Stimulated activated CD4-positive, alpha-beta T cell treated with anti-CD3 and anti-CD28 coated beads, Interleukin-12 subunit alpha, Interleukin-12 subunit beta, amount 100 ng/mL, for 48 hours (primary cell): ENCODE measurements around the gene ZNF580.
A peak's percentile ranks its signal among the peaks of the same experiment; 100 is the strongest.

ENCODE experiments used
- DNase-seq, 3 donors: peaks; one replicate each; pipeline ENCODE4 v3.0.0-alpha.2; 2020; ENCODE audit warnings: low read depth in 2 of 3, low spot score in 1 of 3

Gene ZNF580

GRCh38 chr19:55645512-55645881 is 4.7 kb downstream of the ZNF580 start:
- no peak for DNase-seq

GRCh38 chr19:55646889-55647731 is 6.3 kb downstream of the ZNF580 start:
- no peak for DNase-seq

- DNase-seq: no peak
These were observed 7.2 kb downstream of the ZNF580 start, which contains the start of gene CCDC106 for GRCh38 chr19:55647732-55648584. TSS of gene CCDC106 (plus strand) at chr19:55648212. CDS start at chr19:55649047, 835 bp downstream.

- no peak for DNase-seq
These were observed 7.9 kb downstream of the ZNF580 start for GRCh38 chr19:55648585-55649267.

- DNase-seq: no peak
These were observed 8.7 kb downstream of the ZNF580 start for GRCh38 chr19:55649268-55650125.

GRCh38 chr19:55650126-55650557 is 9.3 kb downstream of the ZNF580 start:
- no peak for DNase-seq

GRCh38 chr19:55650602-55651230 is 9.9 kb downstream of the ZNF580 start:
- DNase-seq: no peak

- no peak for DNase-seq
These were observed 10.4 kb downstream of the ZNF580 start for GRCh38 chr19:55651236-55651635.

GRCh38 chr19:55652311-55653128 is 11.7 kb downstream of the ZNF580 start:
- no peak for DNase-seq

- DNase-seq: peak; percentile 93 to 95 (median 94)
These were observed 13.0 kb downstream of the ZNF580 start for GRCh38 chr19:55653651-55654322.

- DNase-seq: peak; percentile 98 to 99 (median 98)
These were observed 13.6 kb downstream of the ZNF580 start for GRCh38 chr19:55654323-55654867.

GRCh38 chr19:55654868-55655647 is 14.3 kb downstream of the ZNF580 start, which contains the start of gene U2AF2:
TSS of gene U2AF2 (plus strand) at chr19:55655035. CDS start at chr19:55655105, 70 bp downstream.
- DNase-seq: peak; percentile 93 to 96 (median 95)

GRCh38 chr19:55655648-55656040 is 14.8 kb downstream of the ZNF580 start:
- DNase-seq: no peak

GRCh38 chr19:55656552-55656951 is 15.8 kb downstream of the ZNF580 start:
- no peak for DNase-seq

GRCh38 chr19:55656988-55657747 is 16.4 kb downstream of the ZNF580 start:
- DNase-seq: no peak

GRCh38 chr19:55658846-55659459 is 18.2 kb downstream of the ZNF580 start:
- no peak for DNase-seq
